Measurements from ENCODE around the gene WNK1.

DNA sequence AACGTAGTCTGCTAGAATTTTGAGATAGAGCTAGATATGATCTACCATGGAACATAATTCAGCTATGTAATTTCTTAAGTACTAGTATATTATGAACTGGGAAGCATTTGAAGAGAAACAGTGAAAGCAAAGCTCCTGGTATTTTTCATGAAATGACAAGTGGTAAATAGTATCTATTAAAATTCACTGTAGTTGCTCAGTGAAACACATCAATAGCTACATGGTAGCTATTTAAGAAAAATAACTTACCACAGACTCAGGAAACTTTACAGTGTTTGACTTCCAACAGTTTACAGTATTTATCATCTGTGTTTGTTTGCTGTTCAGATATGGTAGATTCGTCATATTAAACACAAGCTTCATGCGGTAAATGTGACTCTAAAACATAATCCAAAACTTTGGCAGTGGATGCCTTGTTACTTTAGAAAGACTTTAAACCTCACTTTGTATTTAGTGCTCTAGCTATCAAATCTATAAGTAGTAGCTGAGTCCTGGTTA is 25.2 kb downstream of the WNK1 start:
- TF ChIP-seq, protein P1, sequence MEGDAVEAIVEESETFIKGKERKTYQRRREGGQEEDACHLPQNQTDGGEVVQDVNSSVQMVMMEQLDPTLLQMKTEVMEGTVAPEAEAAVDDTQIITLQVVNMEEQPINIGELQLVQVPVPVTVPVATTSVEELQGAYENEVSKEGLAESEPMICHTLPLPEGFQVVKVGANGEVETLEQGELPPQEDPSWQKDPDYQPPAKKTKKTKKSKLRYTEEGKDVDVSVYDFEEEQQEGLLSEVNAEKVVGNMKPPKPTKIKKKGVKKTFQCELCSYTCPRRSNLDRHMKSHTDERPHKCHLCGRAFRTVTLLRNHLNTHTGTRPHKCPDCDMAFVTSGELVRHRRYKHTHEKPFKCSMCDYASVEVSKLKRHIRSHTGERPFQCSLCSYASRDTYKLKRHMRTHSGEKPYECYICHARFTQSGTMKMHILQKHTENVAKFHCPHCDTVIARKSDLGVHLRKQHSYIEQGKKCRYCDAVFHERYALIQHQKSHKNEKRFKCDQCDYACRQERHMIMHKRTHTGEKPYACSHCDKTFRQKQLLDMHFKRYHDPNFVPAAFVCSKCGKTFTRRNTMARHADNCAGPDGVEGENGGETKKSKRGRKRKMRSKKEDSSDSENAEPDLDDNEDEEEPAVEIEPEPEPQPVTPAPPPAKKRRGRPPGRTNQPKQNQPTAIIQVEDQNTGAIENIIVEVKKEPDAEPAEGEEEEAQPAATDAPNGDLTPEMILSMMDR (IDR thresholded peaks at IDR 0.05; ENCODE audit: poor library complexity, severe bottlenecking), result no peak
- no peak for TF ChIP-seq POLR2AphosphoS5 (IDR thresholded peaks at IDR 0.05)
- no peak for TF ChIP-seq EZH2 (IDR thresholded peaks at IDR 0.05; ENCODE audit: borderline replicate concordance, insufficient read depth, low read length, poor library complexity, severe bottlenecking)
- TF ChIP-seq TAF1 (IDR thresholded peaks at IDR 0.05; ENCODE audit: low read depth), result no peak
- no peak for TF ChIP-seq RAD21 (conservative IDR thresholded peaks at IDR 0.05)
- TF ChIP-seq MXI1 (conservative IDR thresholded peaks at IDR 0.05; ENCODE audit: poor library complexity, severe bottlenecking), result no peak
- TF ChIP-seq, protein P2, sequence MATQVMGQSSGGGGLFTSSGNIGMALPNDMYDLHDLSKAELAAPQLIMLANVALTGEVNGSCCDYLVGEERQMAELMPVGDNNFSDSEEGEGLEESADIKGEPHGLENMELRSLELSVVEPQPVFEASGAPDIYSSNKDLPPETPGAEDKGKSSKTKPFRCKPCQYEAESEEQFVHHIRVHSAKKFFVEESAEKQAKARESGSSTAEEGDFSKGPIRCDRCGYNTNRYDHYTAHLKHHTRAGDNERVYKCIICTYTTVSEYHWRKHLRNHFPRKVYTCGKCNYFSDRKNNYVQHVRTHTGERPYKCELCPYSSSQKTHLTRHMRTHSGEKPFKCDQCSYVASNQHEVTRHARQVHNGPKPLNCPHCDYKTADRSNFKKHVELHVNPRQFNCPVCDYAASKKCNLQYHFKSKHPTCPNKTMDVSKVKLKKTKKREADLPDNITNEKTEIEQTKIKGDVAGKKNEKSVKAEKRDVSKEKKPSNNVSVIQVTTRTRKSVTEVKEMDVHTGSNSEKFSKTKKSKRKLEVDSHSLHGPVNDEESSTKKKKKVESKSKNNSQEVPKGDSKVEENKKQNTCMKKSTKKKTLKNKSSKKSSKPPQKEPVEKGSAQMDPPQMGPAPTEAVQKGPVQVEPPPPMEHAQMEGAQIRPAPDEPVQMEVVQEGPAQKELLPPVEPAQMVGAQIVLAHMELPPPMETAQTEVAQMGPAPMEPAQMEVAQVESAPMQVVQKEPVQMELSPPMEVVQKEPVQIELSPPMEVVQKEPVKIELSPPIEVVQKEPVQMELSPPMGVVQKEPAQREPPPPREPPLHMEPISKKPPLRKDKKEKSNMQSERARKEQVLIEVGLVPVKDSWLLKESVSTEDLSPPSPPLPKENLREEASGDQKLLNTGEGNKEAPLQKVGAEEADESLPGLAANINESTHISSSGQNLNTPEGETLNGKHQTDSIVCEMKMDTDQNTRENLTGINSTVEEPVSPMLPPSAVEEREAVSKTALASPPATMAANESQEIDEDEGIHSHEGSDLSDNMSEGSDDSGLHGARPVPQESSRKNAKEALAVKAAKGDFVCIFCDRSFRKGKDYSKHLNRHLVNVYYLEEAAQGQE (IDR thresholded peaks at IDR 0.05; ENCODE audit: borderline replicate concordance), result no peak
